Thoracic aorta endothelial cell (primary cell): Measurements from ENCODE around the gene MID1. TPM values are rescaled to one million over a fixed set of nuclear protein-coding genes. Genes with fewer than 3 reads are reported as not detected.

Experiments used
- small RNA-seq: library from RNA; depleted of rRNA; stranded (forward); fragments of <200 nt; gene quantifications from one replicate; pipeline ENCODE3, GENCODE V24; 2012
- total RNA-seq: library from RNA; depleted of rRNA; stranded (reverse); fragments of >200 nt; gene quantifications from 2 replicates; pipeline ENCODE4 v1.2.3, GENCODE V29; 2012

MID1 gene
- 18.1 and 30.5 TPM in 2 replicates for total RNA-seq

DNA sequence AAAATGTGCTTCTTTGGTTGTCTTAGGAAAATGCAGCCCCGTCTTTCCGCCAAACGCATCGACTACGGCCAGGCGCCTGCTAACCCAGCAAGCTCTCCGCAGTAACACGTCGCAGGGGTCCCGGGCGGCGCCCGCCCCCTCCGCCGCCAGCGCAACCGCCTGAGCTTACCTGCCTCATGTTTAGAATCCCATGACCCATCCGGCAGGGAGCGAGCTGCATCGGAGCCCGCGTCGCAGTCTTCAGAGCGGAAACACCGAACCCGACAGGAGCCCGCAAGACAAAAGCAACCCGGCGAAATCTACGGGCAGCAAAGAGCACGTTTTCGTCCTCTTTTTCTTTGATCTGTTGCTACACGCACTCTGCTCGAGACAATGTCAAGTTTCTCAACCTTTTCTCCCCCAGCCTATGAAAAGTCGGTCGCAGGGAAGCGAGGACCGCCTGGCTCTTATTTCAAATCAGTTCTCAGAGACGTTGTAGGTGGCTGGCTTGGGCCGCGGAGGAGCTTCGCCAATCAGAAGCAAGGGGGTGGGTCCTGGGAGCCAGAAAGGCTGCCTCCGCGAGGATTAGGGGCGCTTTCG lies at the start of gene MID1:
TSS of gene MID1 (minus strand) at position 465 of the 579 bp plus-strand sequence. CDS start 53,038 bp downstream, outside the sequence.

Small RNAs within 50 kb of the gene (small RNA-seq; reads per million reads assigned to genes)
- gene RNU6-800P, result not detected
